Esophagus squamous epithelium (tissue), 5 donors: ENCODE results near the gene RASSF9. TPM values are rescaled to one million over a fixed set of nuclear protein-coding genes. Genes with fewer than 3 reads are reported as not detected.
A peak's percentile ranks its signal among the peaks of the same experiment; 100 is the strongest.

Experiments
- DNase-seq: peaks from one replicate; lab custom pipeline; 2025; lab: John Stamatoyannopoulos, UW
- H3K27ac ChIP-seq, 4 donors: fragments of 200-600 bp; sonication (generic); one replicate each; pipeline ENCODE4 v1.5.1; 2016 to 2019; ENCODE audit warnings: mild to moderate bottlenecking in 1 of 4
- H3K27me3 ChIP-seq, 4 donors: fragments of 200-600 bp; sonication (generic); 1 replicate in 3 of 4; 2 replicates in 1 of 4; pipeline versions ENCODE4 v1.5.1 to v1.6.0; 2017 to 2021; ENCODE audit warnings: antibody characterized with exemption in 1 of 4
- H3K36me3 ChIP-seq, 3 donors: fragments of 200-600 bp; sonication (generic); one replicate each; pipeline ENCODE4 v1.5.1; 2016 to 2019
- H3K4me1 ChIP-seq, 3 donors: fragments of 200-600 bp; sonication (generic); one replicate each; pipeline ENCODE4 v1.5.1; 2017 to 2019
- H3K4me3 ChIP-seq, 4 donors: fragments of 200-600 bp; sonication (generic); 1 replicate in 3 of 4; 2 replicates in 1 of 4; pipeline ENCODE4 v1.5.1; 2016 to 2019; ENCODE audit warnings: mild to moderate bottlenecking in 2 of 4, moderate library complexity in 1 of 4
- H3K9me3 ChIP-seq, 3 donors: fragments of 200-600 bp; sonication (generic); one replicate each; pipeline ENCODE4 v1.5.1; 2016 to 2019
- POLR2A ChIP-seq, 4 donors: fragments of 450-650 bp; IDR thresholded peaks; one replicate each; pipeline ENCODE4 v1.6.1; 2017; ENCODE audit warnings: antibody characterized with exemption in 4 of 4, mild to moderate bottlenecking in 4 of 4, moderate library complexity in 3 of 4
- WGBS, 2 donors: methylation state at CpG; one replicate each; pipeline ENCODE4 v1.1.5; 2018; 5-methylcytosine and 5-hydroxymethylcytosine counted together
- intact Hi-C: fragments of 100-400 bp; cut with DNase I; formaldehyde crosslinking; loops from one replicate; pipeline ENCODE4 v1.15.0; 2022
- total RNA-seq, 4 donors: library from RNA; depleted of rRNA; stranded (reverse); fragments of >200 nt; gene quantifications; one replicate each; pipeline ENCODE4 v1.1.0, GENCODE V29; 2016
- TF ChIP-seq, protein P1 (sequence below), 6 experiments: fragments of 450-650 bp in 4 of 6; fragments of 200-600 bp in 2 of 6; sonication (generic) in 2 of 6; IDR thresholded peaks; one replicate each; pipeline ENCODE4 v1.5.1; 2016 to 2019; ENCODE audit warnings: antibody characterized with exemption in 6 of 6, mild to moderate bottlenecking in 4 of 6, moderate library complexity in 4 of 6
- donor health status: DM: yes; HTN: yes; CAD: no.

RASSF9 gene
- total RNA-seq, 4 donors from 2014 or later: 2.5 to 17.4 (median 4.4) TPM

DNA sequence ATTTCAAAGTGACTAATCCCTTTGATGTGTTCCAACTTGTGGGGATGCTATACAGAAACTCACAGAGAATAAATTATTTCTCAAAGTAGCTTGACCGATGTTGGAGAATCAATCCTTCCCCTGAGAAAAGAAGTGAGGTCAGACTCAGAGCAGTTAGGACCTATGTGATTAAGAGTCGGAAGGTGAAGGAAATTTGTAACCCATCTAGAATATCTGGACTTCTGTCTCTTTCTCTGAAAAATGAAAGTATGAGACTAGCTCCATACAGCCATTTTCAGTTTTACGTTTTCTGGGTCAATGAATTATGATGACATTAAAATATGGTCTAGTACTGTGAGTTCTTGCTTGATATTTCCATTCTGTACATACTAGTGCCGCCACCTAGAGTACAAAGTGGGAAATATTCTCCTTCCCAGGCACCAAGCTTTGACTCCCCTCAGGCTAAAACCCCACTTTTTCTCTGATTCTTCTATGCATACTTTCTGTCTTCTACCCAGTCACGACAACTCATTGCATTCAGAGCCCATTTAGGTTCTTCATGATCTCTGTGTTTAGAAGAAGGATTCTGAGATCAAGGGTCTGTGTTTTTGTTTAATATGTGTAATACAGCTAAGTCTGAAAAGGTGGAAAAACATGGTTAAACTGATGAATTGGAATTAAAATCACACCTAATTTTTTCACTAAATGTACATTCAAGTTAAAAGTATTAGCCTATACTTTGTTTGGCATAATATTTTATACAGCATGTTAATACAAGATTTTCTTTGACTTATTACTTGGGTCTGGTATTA, 31.0 kb upstream of the RASSF9 start:
- WGBS, 2 donors: 13 to 15% methylated on average over 5 of the region's 5 CpGs

DNA sequence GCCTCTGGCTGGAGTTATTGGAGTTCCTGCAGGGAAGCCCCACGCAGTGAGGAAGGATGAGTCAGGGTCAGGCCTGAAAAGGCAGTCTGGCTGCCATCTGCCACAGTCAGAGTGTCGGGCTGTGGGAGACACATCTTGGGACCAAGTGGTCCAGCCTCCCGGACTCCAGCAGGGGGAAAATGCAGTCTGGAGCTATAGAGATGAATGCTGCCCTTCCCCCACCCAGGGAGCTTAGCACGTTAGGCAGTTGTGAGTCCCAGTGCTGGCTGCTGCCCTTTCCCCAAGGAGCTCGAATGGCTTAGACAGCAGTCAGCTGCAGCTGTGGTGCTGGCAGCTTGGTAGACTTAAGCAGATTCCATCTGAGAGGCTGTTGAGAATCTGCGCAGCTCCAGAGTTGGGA, 29.7 kb upstream of the RASSF9 start:
- intact Hi-C loops: loop anchor here (5.0 to 10.0 kb wide), 2 partner anchors 289 to 381 kb away; no protein-coding TSS in a partner anchor
- no peak for TF ChIP-seq POLR2A (IDR thresholded peaks at IDR 0.05)
- TF ChIP-seq, protein P1, sequence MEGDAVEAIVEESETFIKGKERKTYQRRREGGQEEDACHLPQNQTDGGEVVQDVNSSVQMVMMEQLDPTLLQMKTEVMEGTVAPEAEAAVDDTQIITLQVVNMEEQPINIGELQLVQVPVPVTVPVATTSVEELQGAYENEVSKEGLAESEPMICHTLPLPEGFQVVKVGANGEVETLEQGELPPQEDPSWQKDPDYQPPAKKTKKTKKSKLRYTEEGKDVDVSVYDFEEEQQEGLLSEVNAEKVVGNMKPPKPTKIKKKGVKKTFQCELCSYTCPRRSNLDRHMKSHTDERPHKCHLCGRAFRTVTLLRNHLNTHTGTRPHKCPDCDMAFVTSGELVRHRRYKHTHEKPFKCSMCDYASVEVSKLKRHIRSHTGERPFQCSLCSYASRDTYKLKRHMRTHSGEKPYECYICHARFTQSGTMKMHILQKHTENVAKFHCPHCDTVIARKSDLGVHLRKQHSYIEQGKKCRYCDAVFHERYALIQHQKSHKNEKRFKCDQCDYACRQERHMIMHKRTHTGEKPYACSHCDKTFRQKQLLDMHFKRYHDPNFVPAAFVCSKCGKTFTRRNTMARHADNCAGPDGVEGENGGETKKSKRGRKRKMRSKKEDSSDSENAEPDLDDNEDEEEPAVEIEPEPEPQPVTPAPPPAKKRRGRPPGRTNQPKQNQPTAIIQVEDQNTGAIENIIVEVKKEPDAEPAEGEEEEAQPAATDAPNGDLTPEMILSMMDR (IDR thresholded peaks at IDR 0.05): no peak
- WGBS, 2 donors: 57 to 79% methylated on average over 3 to 4 of the region's 6 CpGs

More for the DNA sequence above, 31.0 kb upstream of the RASSF9 start:
- Histone ChIP-seq H3K27me3 (no peaks in the 10 kb centered on the region), H3K36me3 (no peaks in the 10 kb centered on the region), H3K27ac (peak overlapping the region; percentile 24 to 72 (median 45)), H3K4me3 (peak overlapping the region in 2 of 4 donors; percentile 25 to 50), H3K9me3 (no peaks in the 10 kb centered on the region), H3K4me1 (peaks cover 0 to 33% (median 0%) of the 10 kb centered on the region in 3 donors)
- no peak for DNase-seq
- no peak for TF ChIP-seq POLR2A (IDR thresholded peaks at IDR 0.05)
- TF ChIP-seq, protein P1 (IDR thresholded peaks at IDR 0.05): peak in 5 of 6 experiments; percentile 70 to 86 (median 78)
- intact Hi-C loops: loop anchor here (5.0 to 10.0 kb wide), 2 partner anchors 290 to 382 kb away; no protein-coding TSS in a partner anchor

DNA sequence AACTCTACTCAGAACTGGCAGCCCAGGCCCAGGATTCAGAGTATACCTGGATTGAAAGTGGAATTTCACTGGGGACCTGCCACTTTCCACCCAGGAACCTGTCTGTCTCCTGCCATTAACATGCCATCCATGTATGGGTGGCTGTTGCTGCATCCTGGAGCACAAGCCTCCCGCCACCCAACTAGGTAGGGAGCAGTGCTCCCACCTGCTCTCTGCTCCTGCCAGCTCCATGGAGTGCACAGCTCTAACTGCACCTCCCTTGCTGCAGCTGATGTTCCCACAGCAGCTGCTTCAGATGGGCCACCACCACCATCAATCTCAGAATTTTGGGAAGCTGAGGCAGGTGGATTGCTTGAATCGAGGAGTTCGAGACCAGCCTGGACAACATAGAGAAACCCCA, 20.8 kb upstream of the RASSF9 start:
- Histone ChIP-seq H3K9me3 (no peaks in the 10 kb centered on the region), H3K36me3 (no peaks in the 10 kb centered on the region), H3K4me1 (no peaks in the 10 kb centered on the region), H3K4me3 (no peak overlapping the region), H3K27me3 (no peaks in the 10 kb centered on the region), H3K27ac (no peak overlapping the region)
- WGBS, 2 donors: 29 to 60% methylated on average over 1 of the region's 3 CpGs
- TF ChIP-seq POLR2A (IDR thresholded peaks at IDR 0.05): no peak
- TF ChIP-seq, protein P1 (IDR thresholded peaks at IDR 0.05): no peak
- DNase-seq: no peak
- intact Hi-C loops: no loop called here

More for the DNA sequence above, 29.7 kb upstream of the RASSF9 start:
- no peak overlapping the region for H3K27ac ChIP-seq
- H3K27me3 ChIP-seq: no peaks in the 10 kb centered on the region
- H3K36me3 ChIP-seq: no peaks in the 10 kb centered on the region
- H3K4me1 ChIP-seq: peaks cover 0 to 33% (median 0%) of the 10 kb centered on the region in 3 donors
- H3K9me3 ChIP-seq: no peaks in the 10 kb centered on the region
- H3K4me3 ChIP-seq: no peak overlapping the region
- no peak for DNase-seq

DNA sequence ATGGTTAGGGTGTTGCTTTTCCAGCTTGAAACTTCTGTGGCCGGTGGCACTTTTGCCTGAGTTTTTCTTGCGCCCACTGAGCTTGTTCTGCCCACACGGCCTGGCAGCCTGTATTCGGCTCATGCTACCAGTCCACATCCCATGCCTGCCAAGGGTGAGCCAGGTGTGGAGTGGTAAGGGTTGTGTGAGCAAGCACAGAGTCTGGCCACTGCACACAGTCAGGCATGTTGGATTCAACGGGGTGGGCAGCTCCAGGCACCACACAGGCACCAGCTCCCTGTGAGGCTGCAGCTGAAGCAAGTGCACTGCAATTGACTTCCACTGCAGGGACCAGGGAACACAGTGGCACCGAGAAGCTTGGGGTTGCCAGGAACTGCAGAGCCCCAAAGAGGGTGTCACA, 19.1 kb upstream of the RASSF9 start:
- Histone ChIP-seq H3K9me3 (no peaks in the 10 kb centered on the region), H3K27ac (no peak overlapping the region), H3K4me1 (no peaks in the 10 kb centered on the region), H3K4me3 (no peak overlapping the region), H3K27me3 (no peaks in the 10 kb centered on the region), H3K36me3 (no peaks in the 10 kb centered on the region)
- no peak for DNase-seq
- intact Hi-C loops: no loop called here
- TF ChIP-seq, protein P1 (IDR thresholded peaks at IDR 0.05): no peak
- no peak for TF ChIP-seq POLR2A (IDR thresholded peaks at IDR 0.05)
- WGBS, 2 donors: 81 to 91% methylated on average over 4 of the region's 6 CpGs

DNA sequence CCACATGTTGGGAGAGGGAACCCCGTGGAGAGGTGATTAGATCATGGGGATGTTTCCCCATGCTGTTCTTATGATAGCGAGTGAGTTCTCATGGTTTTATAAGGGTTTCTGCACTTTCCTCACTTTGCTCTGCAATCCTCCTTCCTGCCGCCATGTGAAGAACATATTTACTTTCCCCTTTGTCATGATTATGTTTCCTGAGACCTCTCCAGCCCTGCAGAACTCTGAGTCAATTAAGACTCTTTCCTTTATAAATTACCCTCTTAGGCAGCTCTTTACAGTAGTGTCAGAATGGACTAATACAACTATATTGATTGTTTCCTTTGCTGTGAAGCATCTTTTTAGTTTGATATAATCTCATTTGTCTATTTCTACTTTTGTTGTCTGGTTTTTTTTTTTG, 13.1 kb upstream of the RASSF9 start:
- H3K4me1 ChIP-seq: no peaks in the 10 kb centered on the region
- no peak for DNase-seq
- H3K36me3 ChIP-seq: no peaks in the 10 kb centered on the region
- no peak overlapping the region for H3K27ac ChIP-seq
- no peak overlapping the region for H3K4me3 ChIP-seq
- H3K27me3 ChIP-seq: no peaks in the 10 kb centered on the region
- TF ChIP-seq, protein P1 (IDR thresholded peaks at IDR 0.05): no peak
- TF ChIP-seq POLR2A (IDR thresholded peaks at IDR 0.05): no peak
- WGBS, 2 donors: 61 to 74% methylated on average over 3 of the region's 3 CpGs
- no peaks in the 10 kb centered on the region for H3K9me3 ChIP-seq
- intact Hi-C loops: no loop called here
